Upper lobe of left lung (tissue), 6 donors: ENCODE results near the gene KAT7. TPM values are rescaled to one million over a fixed set of nuclear protein-coding genes. Genes with fewer than 3 reads are reported as not detected.
"Not testable (repeated sequence)": the region's sequence is repeated elsewhere in the genome, so short reads cannot be mapped to it uniquely, and the experiment has no call there.

Experiments used
- ATAC-seq, 2 donors: fragments of 200-7000 bp; cut with Tn5 transposase; one replicate each; pipeline ENCODE4 v1.9.1; 2022; ENCODE audit warnings: mild to moderate bottlenecking in 2 of 2, moderate library complexity in 2 of 2; ENCODE audit not compliant: low FRiP score in 2 of 2
- DNase-seq, 2 donors: peaks; one replicate each; pipeline ENCODE4 v3.0.0-alpha.2; 2019 to 2020
- H3K27ac ChIP-seq, 4 donors: fragments of 200-600 bp; sonication (generic); one replicate each; pipeline ENCODE4 v1.5.1; 2016 to 2019
- H3K27me3 ChIP-seq, 4 donors: fragments of 200-600 bp; sonication (generic); one replicate each; pipeline ENCODE4 v1.5.1; 2017 to 2019
- H3K36me3 ChIP-seq, 4 donors: fragments of 200-600 bp; sonication (generic); one replicate each; pipeline ENCODE4 v1.5.1; 2016 to 2019
- H3K4me1 ChIP-seq, 4 donors: fragments of 200-600 bp; sonication (generic); one replicate each; pipeline ENCODE4 v1.5.1; 2018 to 2019
- H3K4me3 ChIP-seq, 4 donors: fragments of 200-600 bp; sonication (generic); one replicate each; pipeline ENCODE4 v1.5.1; 2017 to 2019; ENCODE audit warnings: mild to moderate bottlenecking in 2 of 4, moderate library complexity in 1 of 4
- H3K9me3 ChIP-seq, 4 donors: fragments of 200-600 bp; sonication (generic); one replicate each; pipeline ENCODE4 v1.5.1; 2018 to 2019
- CTCF ChIP-seq, 6 experiments: fragments of 450-650 bp in 4 of 6; fragments of 200-600 bp in 2 of 6; sonication (generic) in 2 of 6; IDR thresholded peaks; one replicate each; pipeline ENCODE4 v1.5.1; 2016 to 2019; ENCODE audit warnings: antibody characterized with exemption in 6 of 6
- EP300 ChIP-seq, 4 donors: sonication (generic); formaldehyde crosslinking; IDR thresholded peaks; one replicate each; pipeline ENCODE4 v1.5.1; 2017; ENCODE audit warnings: antibody characterized with exemption in 4 of 4, control low read depth in 2 of 4
- POLR2A ChIP-seq, 4 donors: fragments of 450-650 bp; IDR thresholded peaks; one replicate each; pipeline ENCODE4 v1.5.1; 2016 to 2017; ENCODE audit warnings: antibody characterized with exemption in 4 of 4, mild to moderate bottlenecking in 2 of 4
- POLR2AphosphoS5 ChIP-seq, 2 donors: sonication (generic); formaldehyde crosslinking; IDR thresholded peaks; one replicate each; pipeline ENCODE4 v1.5.1; 2017; ENCODE audit warnings: antibody characterized with exemption in 2 of 2
- WGBS, 2 donors: methylation state at CpG; one replicate each; pipeline ENCODE4 v1.1.5; 2017 to 2018; 5-methylcytosine and 5-hydroxymethylcytosine counted together
- total RNA-seq, 6 donors: library from RNA; depleted of rRNA in 4 of 6; stranded (reverse); fragments of >200 nt in 4 of 6; gene quantifications; one replicate each; pipeline versions ENCODE4 v1.1.0 to v1.2.1, GENCODE V29; 2016 to 2021
- donor health status: DM: no; HTN: no; CAD: no; lungs with moderate emphysema.
- donor health status: DM: no; HTN: yes; CAD: no; lungs with severe emphysema.

Gene KAT7
- total RNA-seq, 6 donors from 2014 or later, result 30.1 to 57.4 (median 49.8) TPM

DNA sequence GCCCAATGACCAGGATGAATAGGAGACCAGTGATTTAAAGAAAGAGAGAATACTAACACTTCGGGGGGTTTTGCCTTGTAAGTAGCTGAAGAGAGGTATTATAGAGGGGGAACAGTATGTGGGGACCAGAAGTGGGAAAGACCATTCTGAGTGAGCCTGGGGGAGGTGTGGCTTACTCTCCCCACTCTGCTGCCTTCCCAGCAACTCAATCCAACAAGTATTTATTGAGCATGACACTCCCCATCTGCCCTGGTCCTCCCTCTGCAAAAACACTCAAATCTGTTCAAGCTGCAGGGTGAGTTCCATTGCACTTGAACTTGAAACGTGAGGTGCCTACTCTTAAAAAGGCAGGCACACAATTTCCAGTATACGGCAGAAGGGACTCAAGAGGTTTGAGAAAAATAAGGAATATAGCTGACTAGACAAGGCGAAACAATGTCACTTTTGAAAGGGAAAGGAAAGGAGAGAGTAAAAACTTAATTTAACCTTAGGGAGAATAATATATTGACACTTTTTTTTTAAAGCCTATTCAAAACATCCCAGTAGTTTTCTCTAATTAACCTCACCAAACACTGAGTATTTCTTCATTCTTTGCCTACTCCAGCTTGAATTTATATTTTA, 32.7 kb upstream of the KAT7 start:
- ATAC-seq (peak in 1 of 2 donors; percentile 84), DNase-seq (peak in 1 of 2 donors; percentile 59)
- Histone ChIP-seq H3K36me3 (no peaks in the 10 kb centered on the region), H3K27ac (peak overlapping the region; percentile 34 to 56 (median 42)), H3K27me3 (no peaks in the 10 kb centered on the region), H3K4me3 (no peak overlapping the region), H3K9me3 (no peaks in the 10 kb centered on the region), H3K4me1 (peaks cover 3 to 30% (median 10%) of the 10 kb centered on the region in 4 donors)
- peak in 1 of 4 donors; percentile 16 for TF ChIP-seq EP300 (IDR thresholded peaks at IDR 0.05)
- TF ChIP-seq POLR2AphosphoS5 (IDR thresholded peaks at IDR 0.05), result no peak
- no peak for TF ChIP-seq CTCF (IDR thresholded peaks at IDR 0.05)
- peak in 1 of 4 donors; percentile 13 for TF ChIP-seq POLR2A (IDR thresholded peaks at IDR 0.05)
- WGBS, 2 donors, result 61 to 73% methylated on average over 4 of the region's 4 CpGs

GRCh38 chr17:49756323-49757150, 31.9 kb upstream of the KAT7 start:
- peak overlapping the region in 1 of 4 donors; percentile 56 for H3K27ac ChIP-seq
- no peaks in the 10 kb centered on the region for H3K27me3 ChIP-seq
- TF ChIP-seq POLR2AphosphoS5 (IDR thresholded peaks at IDR 0.05) (no peak), POLR2A (IDR thresholded peaks at IDR 0.05) (no peak), EP300 (IDR thresholded peaks at IDR 0.05) (no peak), CTCF (IDR thresholded peaks at IDR 0.05) (no peak)
- H3K4me1 ChIP-seq, result peaks cover 3 to 30% (median 15%) of the 10 kb centered on the region in 4 donors
- no peak for DNase-seq
- WGBS, 2 donors, result 87% methylated on average over 8 to 9 of the region's 9 CpGs
- no peaks in the 10 kb centered on the region for H3K9me3 ChIP-seq
- ATAC-seq, result no peak
- H3K36me3 ChIP-seq, result no peaks in the 10 kb centered on the region
- no peak overlapping the region for H3K4me3 ChIP-seq

GRCh38 chr17:49757151-49757777, 31.2 kb upstream of the KAT7 start:
- Histone ChIP-seq H3K4me3 (no peak overlapping the region), H3K36me3 (no peaks in the 10 kb centered on the region), H3K9me3 (no peaks in the 10 kb centered on the region), H3K27me3 (no peaks in the 10 kb centered on the region), H3K27ac (peak overlapping the region in 1 of 4 donors; percentile 30), H3K4me1 (peaks cover 3 to 30% (median 19%) of the 10 kb centered on the region in 4 donors)
- TF ChIP-seq POLR2AphosphoS5 (IDR thresholded peaks at IDR 0.05) (no peak), EP300 (IDR thresholded peaks at IDR 0.05) (no peak), CTCF (IDR thresholded peaks at IDR 0.05) (no peak), POLR2A (IDR thresholded peaks at IDR 0.05) (no peak)
- 76 to 90% methylated on average over 5 to 6 of the region's 6 CpGs for WGBS, 2 donors
- ATAC-seq, result no peak
- no peak for DNase-seq

DNA sequence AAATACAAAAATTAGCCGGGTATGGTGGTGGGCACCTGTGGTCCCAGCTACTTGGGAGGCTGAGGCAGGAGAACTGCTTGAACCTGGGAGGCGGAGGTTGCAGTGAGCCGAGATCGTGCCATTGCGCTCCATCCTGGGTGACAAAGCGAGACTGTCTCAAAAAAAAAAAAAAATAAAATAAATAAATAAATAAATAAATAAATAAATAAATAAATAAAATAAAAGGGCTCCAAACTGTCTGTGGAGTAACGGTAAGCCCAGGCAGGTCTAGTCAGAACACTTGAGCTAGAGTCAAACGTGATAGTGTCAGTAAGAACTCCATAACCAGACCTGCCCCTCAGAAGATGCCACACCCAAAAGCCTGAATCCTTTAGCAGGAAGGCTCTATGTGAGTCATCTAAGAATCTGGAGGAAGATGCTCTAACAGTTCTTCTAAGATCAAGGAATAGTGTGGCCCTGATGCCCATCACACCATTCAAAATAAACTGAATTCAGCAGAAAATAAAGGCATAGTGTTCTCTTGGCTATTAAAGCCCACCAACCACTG, 29.9 kb upstream of the KAT7 start:
- 84 to 85% methylated on average over 8 of the region's 8 CpGs for WGBS, 2 donors
- H3K4me1 ChIP-seq, result peaks cover 10 to 38% (median 26%) of the 10 kb centered on the region in 4 donors
- not testable (repeated sequence) for H3K27ac ChIP-seq, H3K9me3 ChIP-seq, DNase-seq, ATAC-seq, H3K4me3 ChIP-seq, H3K36me3 ChIP-seq, H3K27me3 ChIP-seq

DNA sequence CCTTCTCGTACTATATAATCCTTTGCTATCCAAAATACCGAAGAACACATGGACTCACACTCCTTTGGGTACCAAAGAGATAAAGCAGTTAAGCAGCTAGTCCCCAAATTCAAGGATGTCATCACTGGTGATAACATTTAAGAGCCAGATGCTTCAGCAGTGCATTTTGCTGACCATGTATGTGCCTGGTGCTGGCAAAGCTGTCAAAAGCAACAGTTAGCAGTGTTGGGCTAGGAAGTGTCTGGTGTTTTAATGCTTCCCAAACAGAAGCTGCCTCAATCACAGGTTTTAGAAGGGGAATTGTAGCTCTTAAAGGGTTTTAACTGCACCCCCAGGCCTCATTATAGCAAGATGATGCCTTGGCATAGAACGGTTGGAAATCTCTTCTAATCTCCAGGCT, 29.3 kb upstream of the KAT7 start:
- Histone ChIP-seq H3K4me3 (no peak overlapping the region), H3K9me3 (no peaks in the 10 kb centered on the region), H3K27ac (no peak overlapping the region), H3K4me1 (peaks cover 7 to 36% (median 23%) of the 10 kb centered on the region in 4 donors), H3K36me3 (no peaks in the 10 kb centered on the region), H3K27me3 (no peaks in the 10 kb centered on the region)
- DNase-seq (no peak), ATAC-seq (no peak)
- WGBS, 2 donors, result 72 to 83% methylated on average over 3 of the region's 3 CpGs
- TF ChIP-seq CTCF (IDR thresholded peaks at IDR 0.05) (no peak), POLR2AphosphoS5 (IDR thresholded peaks at IDR 0.05) (no peak), EP300 (IDR thresholded peaks at IDR 0.05) (no peak), POLR2A (IDR thresholded peaks at IDR 0.05) (no peak)
